GM12873 (cell line): Measurements from ENCODE around the gene CD151.

ENCODE experiments used
- TF ChIP-seq, protein P1 (sequence below): IDR thresholded peaks from 2 replicates; pipeline ENCODE4 v1.5.1; 2012; ENCODE audit warnings: low read depth, mild to moderate bottlenecking, moderate library complexity, low read length, control low read depth; ENCODE audit not compliant: insufficient read depth; ENCODE audit errors: missing control alignments

CD151 gene

DNA sequence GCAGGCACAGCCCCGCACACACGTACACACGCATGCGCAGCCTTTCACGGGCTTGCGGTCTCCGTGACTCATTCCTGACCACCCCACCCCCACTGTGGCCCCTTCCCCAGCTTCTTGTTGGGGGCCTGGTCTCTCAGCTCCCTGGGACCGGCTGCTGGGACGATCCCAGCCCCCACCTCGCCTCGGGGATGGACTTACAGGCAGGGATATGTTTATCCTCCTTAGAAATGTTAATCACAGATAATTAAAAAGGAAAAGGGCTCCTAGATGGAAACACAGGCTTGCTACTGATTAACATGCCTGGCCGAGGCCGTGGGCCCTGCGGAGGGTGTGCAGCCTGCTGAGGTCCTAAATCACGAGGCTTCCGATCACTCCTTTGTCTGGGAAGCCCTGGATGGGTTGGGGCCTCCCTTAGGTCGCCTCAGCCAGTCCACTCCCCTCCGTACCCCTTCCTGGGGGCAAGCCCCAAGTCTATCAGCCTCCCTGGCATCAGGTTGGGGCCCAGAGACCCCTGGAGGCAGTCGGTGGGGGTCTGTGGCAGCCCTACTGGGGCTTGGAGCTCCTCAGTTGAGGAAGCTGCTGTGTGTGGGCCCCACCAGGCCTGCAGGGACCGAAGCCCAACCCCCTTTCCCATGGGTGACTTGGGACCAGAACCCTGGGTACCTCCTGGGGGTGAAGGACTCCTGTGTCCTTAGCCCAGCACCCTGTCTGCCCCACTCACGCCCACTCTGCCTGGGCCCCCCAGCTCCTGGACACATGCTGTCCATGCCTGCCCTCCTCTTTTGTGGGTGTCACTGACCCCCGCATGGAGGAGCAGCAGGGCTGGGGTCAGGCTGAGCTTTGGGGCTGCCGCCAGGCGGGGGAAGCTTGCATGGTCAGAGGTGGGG lies 30.5 kb downstream of the CD151 start:
- TF ChIP-seq, protein P1, sequence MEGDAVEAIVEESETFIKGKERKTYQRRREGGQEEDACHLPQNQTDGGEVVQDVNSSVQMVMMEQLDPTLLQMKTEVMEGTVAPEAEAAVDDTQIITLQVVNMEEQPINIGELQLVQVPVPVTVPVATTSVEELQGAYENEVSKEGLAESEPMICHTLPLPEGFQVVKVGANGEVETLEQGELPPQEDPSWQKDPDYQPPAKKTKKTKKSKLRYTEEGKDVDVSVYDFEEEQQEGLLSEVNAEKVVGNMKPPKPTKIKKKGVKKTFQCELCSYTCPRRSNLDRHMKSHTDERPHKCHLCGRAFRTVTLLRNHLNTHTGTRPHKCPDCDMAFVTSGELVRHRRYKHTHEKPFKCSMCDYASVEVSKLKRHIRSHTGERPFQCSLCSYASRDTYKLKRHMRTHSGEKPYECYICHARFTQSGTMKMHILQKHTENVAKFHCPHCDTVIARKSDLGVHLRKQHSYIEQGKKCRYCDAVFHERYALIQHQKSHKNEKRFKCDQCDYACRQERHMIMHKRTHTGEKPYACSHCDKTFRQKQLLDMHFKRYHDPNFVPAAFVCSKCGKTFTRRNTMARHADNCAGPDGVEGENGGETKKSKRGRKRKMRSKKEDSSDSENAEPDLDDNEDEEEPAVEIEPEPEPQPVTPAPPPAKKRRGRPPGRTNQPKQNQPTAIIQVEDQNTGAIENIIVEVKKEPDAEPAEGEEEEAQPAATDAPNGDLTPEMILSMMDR = no peak

DNA sequence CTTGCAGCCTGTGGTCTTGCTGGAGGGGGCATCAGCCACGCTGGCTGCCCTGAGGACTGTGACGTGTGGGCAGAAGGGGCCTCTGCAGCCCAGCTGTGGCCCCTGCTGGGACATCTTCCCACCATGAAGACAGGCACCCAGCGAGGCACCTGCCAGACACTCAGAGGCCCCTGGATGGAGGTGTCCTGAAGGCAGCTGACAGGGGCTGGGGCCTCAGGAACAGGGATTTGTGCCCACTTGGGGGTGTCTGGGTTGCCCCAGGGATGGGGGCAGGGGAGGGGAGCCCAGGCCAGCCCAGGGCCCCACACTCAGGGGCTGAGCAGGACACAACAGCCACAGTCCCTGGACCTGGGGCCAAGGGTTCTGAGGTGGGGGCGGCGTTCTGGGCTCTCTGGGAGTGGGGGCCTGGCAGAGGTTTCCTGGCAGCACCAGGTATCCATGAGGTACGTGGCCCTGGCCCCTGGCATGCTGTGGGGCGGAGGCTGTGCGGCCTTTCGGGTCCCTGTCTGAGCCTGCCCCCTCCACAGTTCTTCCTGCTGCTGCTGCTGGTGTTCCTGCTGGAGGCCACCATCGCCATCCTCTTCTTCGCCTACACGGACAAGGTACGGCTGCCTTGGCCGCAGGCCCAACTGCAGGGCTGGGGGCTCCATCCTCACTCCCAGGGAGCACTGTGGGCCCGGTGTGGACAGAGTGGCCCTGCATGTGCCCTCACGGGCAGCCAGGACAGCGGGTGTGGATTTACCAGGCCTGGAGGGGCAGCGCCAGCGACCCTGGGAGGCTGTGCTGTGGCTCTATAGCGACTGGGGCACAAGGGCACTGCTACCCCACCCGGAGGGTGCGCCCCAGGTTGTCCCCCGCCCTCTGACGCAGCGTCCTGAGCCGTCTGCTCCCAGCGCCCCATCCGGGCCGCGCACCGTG lies 31.4 kb downstream of the CD151 start:
- TF ChIP-seq, protein P1 = no peak

DNA sequence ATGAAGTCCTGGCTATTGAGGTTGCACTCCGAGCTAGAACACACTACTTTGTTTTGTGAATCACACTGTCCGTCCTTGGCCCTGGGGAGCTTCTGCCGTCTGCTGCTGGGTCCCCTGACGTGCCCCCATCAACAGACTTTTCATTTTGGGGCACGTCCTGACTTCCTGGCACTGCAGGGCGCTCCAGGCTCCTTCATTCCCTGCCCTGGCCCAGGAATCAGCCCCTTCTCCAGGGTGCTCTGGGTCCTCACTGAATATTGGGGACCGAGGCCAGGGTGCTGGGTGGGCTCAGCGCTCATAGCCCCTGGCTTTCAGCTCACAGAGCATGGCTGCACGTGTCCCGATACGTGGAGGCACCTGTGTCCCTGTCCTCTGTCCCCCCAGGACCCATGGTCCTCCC lies 32.1 kb downstream of the CD151 start:
- TF ChIP-seq, protein P1 = no peak

DNA sequence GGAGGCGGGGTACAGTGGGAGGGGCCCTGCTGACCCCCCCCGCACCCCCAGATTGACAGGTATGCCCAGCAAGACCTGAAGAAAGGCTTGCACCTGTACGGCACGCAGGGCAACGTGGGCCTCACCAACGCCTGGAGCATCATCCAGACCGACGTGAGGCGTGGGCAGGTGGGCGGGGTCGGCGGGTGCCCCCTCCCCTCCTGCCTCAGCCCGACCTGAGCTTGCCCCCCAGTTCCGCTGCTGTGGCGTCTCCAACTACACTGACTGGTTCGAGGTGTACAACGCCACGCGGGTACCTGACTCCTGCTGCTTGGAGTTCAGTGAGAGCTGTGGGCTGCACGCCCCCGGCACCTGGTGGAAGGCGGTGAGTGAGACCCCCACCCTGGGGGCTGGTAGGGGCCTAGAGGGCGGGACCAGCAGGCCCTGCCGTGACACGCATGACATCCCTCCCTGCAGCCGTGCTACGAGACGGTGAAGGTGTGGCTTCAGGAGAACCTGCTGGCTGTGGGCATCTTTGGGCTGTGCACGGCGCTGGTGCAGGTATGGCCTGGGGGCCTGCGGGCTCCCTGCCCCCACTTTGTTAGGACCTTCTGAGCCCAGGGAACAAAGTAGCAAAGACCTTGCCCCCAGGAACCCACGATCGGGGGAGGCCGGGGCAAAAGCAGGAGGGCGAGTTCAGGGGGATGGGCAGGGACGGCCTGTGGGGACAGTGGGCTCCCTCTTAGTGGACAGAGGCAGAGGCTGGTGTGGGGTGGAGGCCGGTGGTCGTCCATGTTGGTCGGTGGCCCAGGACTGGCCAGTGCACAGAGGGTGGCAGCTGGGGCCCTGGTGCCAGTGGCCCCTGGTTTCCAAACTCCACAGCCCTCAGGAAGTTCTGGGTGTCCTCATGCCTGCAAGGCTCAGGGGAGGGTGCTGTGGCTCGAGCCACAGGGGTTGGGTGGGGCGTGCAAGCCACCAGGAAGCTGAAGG lies 33.0 kb downstream of the CD151 start:
- TF ChIP-seq, protein P1 = no peak

DNA sequence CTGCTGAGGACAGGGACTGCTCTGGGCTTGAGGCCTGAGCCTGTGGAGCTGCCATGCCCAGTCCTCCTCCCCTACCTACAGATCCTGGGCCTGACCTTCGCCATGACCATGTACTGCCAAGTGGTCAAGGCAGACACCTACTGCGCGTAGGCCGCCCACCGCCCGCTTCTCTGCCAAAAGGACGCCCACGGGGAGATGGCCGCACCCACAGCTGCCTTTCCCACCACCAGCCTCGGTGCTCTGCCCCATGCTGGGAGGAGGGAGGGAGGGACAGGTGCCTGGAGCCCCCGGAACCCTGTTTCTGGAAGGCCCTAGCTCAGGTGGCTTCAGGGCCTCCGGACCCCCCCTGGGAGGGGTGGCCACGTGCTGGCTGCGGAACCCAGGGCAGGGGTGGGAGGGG lies 33.7 kb downstream of the CD151 start:
- TF ChIP-seq, protein P1 = no peak

DNA sequence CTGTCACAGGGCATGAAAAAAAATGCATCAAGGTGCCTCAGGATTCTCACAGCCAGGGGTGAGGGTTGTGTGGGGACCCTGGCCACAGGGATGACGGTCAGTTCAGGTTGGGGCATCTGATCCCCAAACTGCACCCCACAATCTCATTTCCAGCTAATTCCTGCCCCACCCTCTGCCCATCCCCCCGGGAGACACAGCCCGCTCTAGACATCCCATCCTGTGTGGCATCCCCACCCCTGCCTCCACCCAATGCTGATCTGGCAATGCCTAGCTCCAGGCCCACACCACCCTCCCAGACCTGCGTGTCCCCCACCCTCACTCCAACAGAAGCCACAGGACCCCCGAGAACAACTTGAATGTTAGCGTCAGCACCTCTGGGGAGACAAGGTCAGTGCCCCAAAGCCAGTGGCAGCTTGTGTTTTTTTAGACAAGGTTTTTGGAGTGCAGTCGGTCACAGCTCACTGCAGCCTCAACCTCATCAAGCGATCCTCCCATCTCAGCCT lies 35.2 kb downstream of the CD151 start:
- TF ChIP-seq, protein P1 = no peak
